Stimulated activated CD8-positive, alpha-beta memory T cell treated with anti-CD3 and anti-CD28 coated beads, Interleukin-7, amount 100 ng/mL, for 24 hours (primary cell): ENCODE results near the gene FAM209A.
"Not testable (repeated sequence)": the region's sequence is repeated elsewhere in the genome, so short reads cannot be mapped to it uniquely, and the experiment has no call there.

ENCODE experiments used
- DNase-seq: peaks from one replicate; pipeline ENCODE4 v3.0.0-alpha.2; 2020; ENCODE audit warnings: low read depth

The FAM209A gene

DNA sequence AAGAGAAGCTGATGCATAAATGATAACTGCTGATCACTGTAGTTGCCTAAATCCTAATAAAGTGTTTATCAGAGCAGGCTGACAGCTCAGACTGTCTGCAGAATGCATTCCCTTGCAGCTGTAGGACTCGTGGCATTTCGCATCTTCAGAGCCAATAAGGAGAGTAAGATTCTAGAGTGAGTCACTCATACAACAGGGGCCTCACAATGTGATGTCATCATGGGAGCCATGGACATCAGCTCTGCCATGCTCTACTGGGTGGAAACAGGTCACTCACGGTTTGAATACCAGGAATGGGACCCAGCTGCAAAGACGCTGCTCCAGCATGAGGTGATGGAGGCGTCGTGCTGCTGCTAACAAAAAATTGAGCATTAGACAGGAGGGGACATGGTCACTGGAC is 15.9 kb downstream of the FAM209A start:
- no peak for DNase-seq

- no peak for DNase-seq
Observed at GRCh38 chr20:56542489-56543030, 18.0 kb downstream of the FAM209A start.

DNA sequence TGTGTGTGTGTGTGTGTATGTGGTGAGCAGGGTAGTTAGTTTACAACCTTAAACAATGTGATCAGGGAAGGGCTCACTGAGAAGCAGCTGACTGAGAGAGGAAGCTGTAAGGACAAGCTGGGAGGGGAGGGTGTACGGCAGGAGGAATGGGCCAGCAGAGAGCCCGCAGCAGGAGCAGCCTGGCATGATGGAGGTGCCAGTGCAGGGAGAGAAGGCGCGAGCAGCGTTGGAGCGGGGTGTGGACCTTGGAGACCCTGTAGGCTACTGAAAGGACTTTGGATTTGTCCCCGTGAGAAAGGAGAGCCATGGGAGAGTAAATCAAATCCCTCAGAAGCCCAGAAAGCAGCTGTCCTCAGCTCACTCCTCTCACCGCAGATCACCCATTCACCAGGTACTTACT is 27.0 kb downstream of the FAM209A start:
- DNase-seq: no peak

DNA sequence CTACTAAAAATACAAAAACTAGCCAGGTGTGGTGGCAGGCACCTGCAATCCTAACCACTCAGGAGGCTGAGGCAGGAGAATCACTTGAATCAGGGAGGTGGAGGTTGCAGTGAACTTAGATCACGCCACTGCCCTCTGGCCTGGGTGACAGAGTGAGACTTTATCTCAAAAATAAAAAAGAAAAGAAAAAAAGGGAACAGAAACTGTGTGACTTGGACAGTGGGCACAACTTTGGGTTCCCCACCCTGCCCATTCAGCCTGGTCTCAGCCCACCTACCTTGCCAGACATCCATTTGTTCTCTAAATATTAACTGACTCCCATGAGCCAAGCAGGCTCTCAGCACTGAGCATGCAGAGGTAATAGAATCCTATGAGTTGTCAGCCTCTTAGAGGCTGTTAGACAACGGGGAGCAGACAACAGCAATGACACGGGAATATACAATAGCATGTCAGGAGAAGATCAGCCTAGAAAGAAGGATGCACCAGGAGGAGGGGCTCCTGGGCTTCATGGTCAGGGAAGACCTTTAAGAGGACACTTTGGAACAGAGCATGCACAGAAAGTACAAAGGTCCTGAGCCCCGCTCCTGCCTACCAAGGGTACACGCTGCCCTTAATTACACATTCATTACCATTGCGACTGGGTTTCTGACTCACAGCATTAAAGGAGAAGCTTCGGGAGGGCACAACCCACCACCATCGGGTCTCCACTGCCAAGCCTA is 28.5 kb downstream of the FAM209A start:
- no peak for DNase-seq

GRCh38 chr20:56554869-56555268 is 30.3 kb downstream of the FAM209A start:
- DNase-seq: no peak

DNA sequence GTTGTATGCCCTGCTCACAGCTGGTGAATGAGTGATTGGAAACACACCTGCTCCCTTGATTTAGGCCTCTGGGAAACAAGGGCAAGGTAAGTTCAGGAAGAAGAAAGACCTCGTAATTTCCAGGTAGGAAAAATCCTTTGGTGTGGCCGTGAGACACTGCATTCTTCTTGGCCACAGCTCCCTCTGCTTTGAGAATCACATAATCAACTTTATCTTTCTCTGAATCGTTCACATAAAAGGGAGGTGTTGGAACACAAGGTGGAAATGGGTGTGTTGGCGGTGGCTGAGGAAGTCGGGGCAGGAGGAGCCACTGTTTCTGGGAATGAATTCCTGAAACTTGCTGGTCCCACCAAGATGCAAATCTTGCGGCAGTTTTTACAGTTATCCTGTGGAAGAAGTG is 34.4 kb downstream of the FAM209A start:
- DNase-seq: no peak

DNA sequence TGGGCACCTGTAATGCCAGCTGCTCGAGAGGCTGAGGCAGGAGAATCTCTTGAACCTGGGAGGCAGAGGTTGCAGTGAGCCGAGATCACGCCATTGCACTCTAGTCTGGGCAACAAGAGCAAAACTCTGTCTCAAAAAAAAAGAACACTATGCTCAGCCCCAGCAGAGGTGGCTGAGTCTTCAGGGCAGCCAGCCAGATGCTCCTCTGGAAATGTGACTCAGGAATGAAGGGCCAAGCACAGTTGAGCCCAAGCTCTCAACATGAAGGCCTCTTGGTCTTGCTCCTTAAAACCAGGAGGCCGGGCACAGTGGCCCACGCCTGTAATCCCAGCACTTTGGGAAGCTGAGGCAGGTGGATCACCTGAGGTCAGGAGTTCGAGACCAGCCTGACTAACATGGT is 40.0 kb downstream of the FAM209A start:
- DNase-seq: not testable (repeated sequence)

- DNase-seq: no peak
Observed at GRCh38 chr20:56565511-56565910, 41.0 kb downstream of the FAM209A start.

GRCh38 chr20:56566621-56567020 is 42.1 kb downstream of the FAM209A start:
- DNase-seq: no peak

DNA sequence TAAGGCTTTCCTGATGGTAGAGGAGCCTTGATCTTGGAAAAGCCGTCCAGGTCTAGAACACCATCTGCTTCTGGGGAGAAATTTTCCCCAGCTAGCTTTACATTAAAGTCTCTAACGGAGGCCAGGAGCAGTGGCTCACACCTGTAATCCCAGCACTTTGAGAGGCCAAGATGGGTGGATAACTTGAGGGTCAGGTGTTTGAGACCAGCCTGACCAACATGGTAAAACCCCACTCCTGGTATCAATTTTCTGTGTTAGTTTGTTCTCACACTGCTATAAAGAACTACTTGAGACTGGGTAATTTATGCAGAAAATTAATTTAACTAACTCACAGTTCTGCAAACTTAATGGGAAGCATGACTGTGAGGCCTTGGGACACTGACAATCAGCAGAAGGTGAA is 46.3 kb downstream of the FAM209A start:
- DNase-seq: no peak

DNA sequence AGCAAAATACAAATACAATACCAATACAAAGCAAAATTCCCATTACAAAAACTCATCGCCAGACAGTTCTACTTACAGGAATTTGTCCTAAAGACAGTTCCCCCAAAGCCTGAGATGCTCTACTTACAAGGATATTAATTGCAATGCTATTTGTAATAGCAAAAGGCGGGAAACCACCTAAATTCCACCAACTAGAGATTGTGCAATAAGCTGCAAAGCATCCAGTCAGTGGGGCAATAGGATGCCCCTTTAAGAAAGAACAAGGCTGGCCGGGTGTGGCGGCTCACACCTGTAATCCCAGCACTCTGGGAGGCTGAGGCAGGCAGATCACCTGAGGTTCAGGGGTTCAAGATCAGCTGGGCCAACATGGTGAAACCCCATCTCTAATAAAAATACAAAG is 47.6 kb downstream of the FAM209A start:
- DNase-seq: no peak

DNA sequence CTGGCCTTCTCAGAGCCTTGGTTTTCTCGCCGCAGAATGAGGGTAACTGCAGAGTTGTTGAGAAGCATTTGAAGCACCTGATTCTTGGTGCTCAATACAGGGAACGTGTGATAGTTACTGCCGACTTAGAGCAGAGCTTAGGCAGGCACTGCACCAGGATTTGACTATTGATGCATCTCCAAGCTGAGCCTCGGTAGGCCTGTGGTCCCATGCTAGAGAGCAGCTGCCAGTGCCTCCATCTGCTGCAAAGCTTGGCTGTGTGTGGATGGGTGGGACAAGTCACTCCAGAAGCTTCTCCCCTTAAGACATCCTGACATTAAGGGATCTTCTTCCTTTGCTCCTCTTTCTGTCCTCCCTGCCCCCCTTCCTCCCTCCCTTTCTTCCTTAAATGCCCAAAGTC is 49.4 kb downstream of the FAM209A start:
- DNase-seq: no peak

GRCh38 chr20:56574531-56575142 is 50.1 kb downstream of the FAM209A start:
- no peak for DNase-seq

DNA sequence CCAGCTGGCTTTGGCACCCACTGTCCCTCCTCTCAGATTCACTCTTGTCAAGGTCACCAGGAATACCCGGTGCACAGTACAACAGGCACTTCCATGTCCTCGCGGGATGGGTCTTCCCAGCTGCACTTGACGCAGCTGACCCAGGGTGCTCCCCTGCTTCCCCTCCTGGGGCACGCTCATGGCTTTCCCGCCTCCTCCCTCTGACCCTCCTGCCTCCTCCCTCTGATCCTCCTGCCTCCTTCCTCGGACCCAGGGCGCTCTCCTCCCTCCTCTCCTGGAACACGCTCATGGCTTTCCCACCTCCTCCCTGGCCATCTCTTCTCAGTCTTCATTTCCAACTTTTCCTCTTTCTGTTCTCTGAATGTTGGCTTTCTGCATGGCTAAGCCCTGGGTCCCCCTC is 50.6 kb downstream of the FAM209A start:
- no peak for DNase-seq
